Spleen (tissue), 13 donors: ENCODE measurements around the gene ENTPD3. TPM values are rescaled to one million over a fixed set of nuclear protein-coding genes. Genes with fewer than 3 reads are reported as not detected.

ENCODE experiments used
- DNase-seq: peaks from one replicate; pipeline ENCODE4 v3.0.0-alpha.2; 2020
- H3K27ac ChIP-seq, 8 donors: fragments of 200-600 bp; sonication (generic) in 7 of 8; 1 replicate in 4 of 8; 2 replicates in 4 of 8; pipeline versions ENCODE4 v1.5.0 to v1.8.0; 2016 to 2021; ENCODE audit warnings: inconsistent platforms in 4 of 8, mild to moderate bottlenecking in 4 of 8, moderate library complexity in 1 of 8
- H3K27me3 ChIP-seq, 7 donors: fragments of 200-600 bp; sonication (generic) in 6 of 7; replicated peaks in 1 of 7; 1 replicate in 4 of 7; 2 replicates in 3 of 7; pipeline versions ENCODE4 v1.5.0 to v1.8.0; 2016 to 2021; ENCODE audit warnings: inconsistent platforms in 3 of 7, mild to moderate bottlenecking in 1 of 7
- H3K36me3 ChIP-seq, 6 donors: fragments of 200-600 bp; sonication (generic) in 5 of 6; 1 replicate in 4 of 6; 2 replicates in 2 of 6; pipeline versions ENCODE4 v1.5.0 to v1.8.0; 2016 to 2021; ENCODE audit warnings: inconsistent platforms in 2 of 6
- H3K4me1 ChIP-seq, 6 donors: fragments of 200-600 bp; sonication (generic) in 5 of 6; 1 replicate in 3 of 6; 2 replicates in 3 of 6; pipeline versions ENCODE4 v1.5.0 to v1.8.0; 2016 to 2021; ENCODE audit warnings: inconsistent platforms in 3 of 6
- H3K4me3 ChIP-seq, 8 donors: fragments of 200-600 bp; sonication (generic) in 7 of 8; 1 replicate in 4 of 8; 2 replicates in 4 of 8; pipeline versions ENCODE4 v1.5.0 to v1.8.0; 2016 to 2021; ENCODE audit warnings: inconsistent platforms in 4 of 8, mild to moderate bottlenecking in 4 of 8, moderate library complexity in 2 of 8
- H3K9me3 ChIP-seq, 8 donors: fragments of 200-600 bp; sonication (generic) in 7 of 8; 1 replicate in 4 of 8; 2 replicates in 4 of 8; pipeline versions ENCODE4 v1.5.0 to v1.8.0; 2016 to 2021; ENCODE audit warnings: inconsistent platforms in 4 of 8
- CTCF ChIP-seq, 11 experiments: fragments of 200-600 bp in 7 of 11; fragments of 450-650 bp in 4 of 11; sonication (generic) in 4 of 11; IDR thresholded peaks in 8 of 11; conservative IDR thresholded peaks in 3 of 11; 1 replicate in 7 of 11; 2 replicates in 4 of 11; pipeline versions ENCODE4 v1.4.0 to v1.8.0; 2016 to 2021; ENCODE audit warnings: antibody characterized with exemption in 11 of 11, inconsistent platforms in 4 of 11, mild to moderate bottlenecking in 1 of 11
- POLR2A ChIP-seq, 3 donors: fragments of 450-650 bp; IDR thresholded peaks; one replicate each; pipeline ENCODE4 v1.5.1; 2017; ENCODE audit warnings: antibody characterized with exemption in 3 of 3, mild to moderate bottlenecking in 1 of 3
- POLR2AphosphoS5 ChIP-seq, 3 donors: sonication (generic); formaldehyde crosslinking; IDR thresholded peaks; one replicate each; pipeline ENCODE4 v1.5.1; 2017; ENCODE audit warnings: antibody characterized with exemption in 3 of 3
- WGBS, 5 donors: extraction: QIAGEN DNeasy Blood & Tissue Kit in 3 of 5; methylation state at CpG; one replicate each; pipeline versions ENCODE4 v1.1.5 to v1.1.7; 2013 to 2018; 5-methylcytosine and 5-hydroxymethylcytosine counted together
- intact Hi-C: fragments of 100-400 bp; cut with DNase I; formaldehyde crosslinking; loops from one replicate; pipeline ENCODE4 v1.15.0; 2023; ENCODE audit warnings: low total_unique reads
- long read RNA-seq, 2 donors: transcript quantifications; one replicate each; lab custom pipeline, GENCODE V29; 2026
- polyA plus RNA-seq, 3 donors: library from polyadenylated mRNA; stranded (reverse); fragments of 200-250 nt; gene quantifications; one replicate each; pipeline ENCODE4 v1.2.1, GENCODE V29; 2013
- total RNA-seq, 7 donors: library from RNA; depleted of rRNA in 3 of 7; stranded (reverse); fragments of >200 nt in 3 of 7; fragmentation: NEBNext Ultra II Directional in 4 of 7; extraction: Animal tissue kit (Norgen Biotek cat#: 25700) in 4 of 7; gene quantifications; one replicate each; pipeline versions ENCODE4 v1.1.0 to v1.2.1, GENCODE V29; 2016 to 2021
- donor health status: healthy with polysubstance abuse.
- donor health status: DM: no; HTN: no; CAD: no; lungs with moderate emphysema.
- donor health status: DM: no; HTN: no; CAD: no.
- donor health status: Bipolar disorder and iron deficiency.
- donor health status: healthy.
- donor health status: DM: no; HTN: no; CAD: no.
- donor health status: DM: yes; HTN: yes; CAD: no.

The ENTPD3 gene
- total RNA-seq (1 to 10 TPM; 1.6 to 4.8 (median 2.2) TPM), polyA plus RNA-seq (under 1 TPM; 0.32 to 0.35 (median 0.33) TPM)
- long read RNA-seq, donor 1, partial matches to known transcripts, result 0 of 2 reads
- long read RNA-seq, donor 1, other reads (novel, unspliced or antisense), result 0 of 2 reads
- long read RNA-seq, donor 2, partial matches to known transcripts, result 0 of 2 reads
- long read RNA-seq, donor 2, other reads (novel, unspliced or antisense), result 0 of 2 reads

- no peaks in the 10 kb centered on the region for H3K36me3 ChIP-seq
- intact Hi-C loops, result no loop called here
- no peaks in the 10 kb centered on the region for H3K9me3 ChIP-seq
- H3K27ac ChIP-seq, result no peak within 1 kb of the TSS
- H3K27me3 ChIP-seq, result peaks cover 0 to 28% (median 15%) of the 10 kb centered on the region in 7 donors
- peaks cover 0 to 13% (median 8%) of the 10 kb centered on the region in 6 donors for H3K4me1 ChIP-seq
- 9 to 12% (median 10%) methylated on average over 36 to 49 of the region's 49 CpGs for WGBS, 5 donors
- H3K4me3 ChIP-seq, result peak within 1 kb of the TSS in 7 of 8 donors; percentile 4 to 61 (median 21)
- peak; percentile 75 for DNase-seq
- TF ChIP-seq POLR2A (IDR thresholded peaks at IDR 0.05) (no peak), POLR2AphosphoS5 (IDR thresholded peaks at IDR 0.05) (peak in 2 of 3 donors; percentile 22 to 35)
These were observed at the start of gene ENTPD3 for GRCh38 chr3:40387001-40387894. Gene ENTPD3 (plus strand): TSS chr3:40387184. CDS start chr3:40388058, 874 bp downstream.

- H3K36me3 ChIP-seq, result no peaks in the 10 kb centered on the region
- WGBS, 5 donors, result 66 to 100% (median 81%) methylated on average over 1 of the region's 1 CpG
- intact Hi-C loops, result no loop called here
- H3K27me3 ChIP-seq, result no peaks in the 10 kb centered on the region
- H3K4me3 ChIP-seq, result no peak overlapping the region
- no peaks in the 10 kb centered on the region for H3K9me3 ChIP-seq
- no peaks in the 10 kb centered on the region for H3K4me1 ChIP-seq
- DNase-seq, result no peak
- no peak overlapping the region for H3K27ac ChIP-seq
- no peak for TF ChIP-seq CTCF (IDR thresholded peaks at IDR 0.05 in 8 of 11, conservative IDR thresholded peaks at IDR 0.05 in 3 of 11)
- no peak for TF ChIP-seq POLR2AphosphoS5 (IDR thresholded peaks at IDR 0.05)
- TF ChIP-seq POLR2A (IDR thresholded peaks at IDR 0.05), result no peak
These were observed 47.1 kb upstream of the ENTPD3 start for GRCh38 chr3:40339871-40340270.

GRCh38 chr3:40340541-40341170, 46.3 kb upstream of the ENTPD3 start:
- no peak for DNase-seq
- peaks cover 0 to 2% (median 0%) of the 10 kb centered on the region in 8 donors for H3K9me3 ChIP-seq
- H3K4me3 ChIP-seq, result no peak overlapping the region
- intact Hi-C loops, result no loop called here
- no peak overlapping the region for H3K27ac ChIP-seq
- H3K27me3 ChIP-seq, result no peaks in the 10 kb centered on the region
- H3K36me3 ChIP-seq, result no peaks in the 10 kb centered on the region
- no peak for TF ChIP-seq POLR2AphosphoS5 (IDR thresholded peaks at IDR 0.05)
- TF ChIP-seq CTCF (IDR thresholded peaks at IDR 0.05 in 8 of 11, conservative IDR thresholded peaks at IDR 0.05 in 3 of 11), result no peak
- no peak for TF ChIP-seq POLR2A (IDR thresholded peaks at IDR 0.05)
- no peaks in the 10 kb centered on the region for H3K4me1 ChIP-seq
- WGBS, 5 donors, result 67 to 78% (median 71%) methylated on average over 1 of the region's 1 CpG

- Histone ChIP-seq H3K4me1 (no peaks in the 10 kb centered on the region), H3K4me3 (no peak overlapping the region), H3K27ac (no peak overlapping the region), H3K27me3 (no peaks in the 10 kb centered on the region), H3K9me3 (peaks cover 0 to 2% (median 0%) of the 10 kb centered on the region in 8 donors), H3K36me3 (no peaks in the 10 kb centered on the region)
- no peak for TF ChIP-seq POLR2A (IDR thresholded peaks at IDR 0.05)
- no peak for TF ChIP-seq POLR2AphosphoS5 (IDR thresholded peaks at IDR 0.05)
- TF ChIP-seq CTCF (IDR thresholded peaks at IDR 0.05 in 8 of 11, conservative IDR thresholded peaks at IDR 0.05 in 3 of 11), result no peak
- intact Hi-C loops, result no loop called here
- DNase-seq, result no peak
These were observed 45.3 kb upstream of the ENTPD3 start for GRCh38 chr3:40341671-40342070.
